Heart right ventricle (tissue), 16 donors: ENCODE data around the gene TRIM14. TPM values are rescaled to one million over a fixed set of nuclear protein-coding genes. Genes with fewer than 3 reads are reported as not detected.

Experiments used
- ATAC-seq, 8 donors: fragments of 200-7000 bp; cut with Tn5 transposase; one replicate each; pipeline ENCODE4 v1.9.1; 2020; ENCODE audit warnings: mild to moderate bottlenecking in 8 of 8, moderate library complexity in 8 of 8, moderate number of reproducible peaks in 1 of 8
- DNase-seq, 2 donors: peaks; one replicate each; pipeline ENCODE4 v3.0.0-alpha.2; 2020
- H3K27ac ChIP-seq, 10 donors: fragments of 200-600 bp; sonication (generic) in 2 of 10; one replicate each; pipeline versions ENCODE4 v1.5.0 to v1.8.0; 2020 to 2022; ENCODE audit warnings: mild to moderate bottlenecking in 3 of 10
- H3K27me3 ChIP-seq, 7 donors: fragments of 200-600 bp; one replicate each; pipeline ENCODE4 v1.8.0; 2021 to 2022; ENCODE audit warnings: mild to moderate bottlenecking in 2 of 7
- H3K36me3 ChIP-seq, 9 donors: fragments of 200-600 bp; sonication (generic) in 1 of 9; one replicate each; pipeline versions ENCODE4 v1.5.0 to v1.8.0; 2020 to 2022; ENCODE audit warnings: mild to moderate bottlenecking in 2 of 9
- H3K4me1 ChIP-seq, 9 donors: fragments of 200-600 bp; sonication (generic) in 1 of 9; one replicate each; pipeline versions ENCODE4 v1.5.0 to v1.8.0; 2020 to 2022; ENCODE audit warnings: mild to moderate bottlenecking in 4 of 9
- H3K4me3 ChIP-seq, 10 donors: fragments of 200-600 bp; sonication (generic) in 2 of 10; one replicate each; pipeline versions ENCODE4 v1.5.0 to v1.8.0; 2020 to 2022; ENCODE audit warnings: mild to moderate bottlenecking in 7 of 10, moderate library complexity in 2 of 10
- H3K9me3 ChIP-seq, 11 donors: fragments of 200-600 bp in 10 of 11; sonication (generic) in 2 of 11; one replicate each; pipeline versions ENCODE4 v1.5.0 to v1.8.0; 2013 to 2022; ENCODE audit warnings: mild to moderate bottlenecking in 2 of 11, control low read depth in 1 of 11, moderate library complexity in 1 of 11
- CTCF ChIP-seq, 9 donors: fragments of 200-600 bp; sonication (generic) in 2 of 9; IDR thresholded peaks; one replicate each; pipeline versions ENCODE4 v1.5.0 to v1.8.0; 2021 to 2022; ENCODE audit warnings: antibody characterized with exemption in 9 of 9, mild to moderate bottlenecking in 5 of 9, moderate library complexity in 1 of 9
- WGBS, 2 donors: extraction: QIAGEN DNeasy Blood & Tissue Kit; methylation state at CpG; one replicate each; pipeline ENCODE4 v1.1.7; 2013; ENCODE audit warnings: inconsistent platforms in 1 of 2; 5-methylcytosine and 5-hydroxymethylcytosine counted together
- intact Hi-C, 10 donors: fragments of 100-400 bp; cut with DNase I; formaldehyde crosslinking; loops; one replicate each; pipeline versions ENCODE4 v1.11.1 to v1.14.2; 2022
- polyA plus RNA-seq, 2 donors: library from polyadenylated mRNA; stranded (reverse); fragments of 200-250 nt; gene quantifications; one replicate each; pipeline ENCODE4 v1.2.3, GENCODE V29; 2013
- total RNA-seq, 10 donors: library from RNA; stranded (reverse); fragmentation: NEBNext Ultra II Directional in 3 of 10; extraction: Animal tissue kit (Norgen Biotek cat#: 25700) in 3 of 10; gene quantifications; one replicate each; pipeline versions ENCODE4 v1.2.1 to v1.2.4, GENCODE V29; 2021 to 2023
- donor health status: Arrhythmogenic right ventricular cardiomyopathy.
- donor health status: ischemic (EF 13 %, LVEDD 7.1; RV severe dilation, severe dysfunction).
- donor health status: healthy with polysubstance abuse.
- donor health status: DM: no; HTN: yes; CAD: no.
- donor health status: DM: no; HTN: no; CAD: no.
- donor health status: ischemic (EF 25% LVEDD 6.9; RV normal size, moderate dysfunction).
- donor health status: ischemic (EF 25% LVEDD 5.7; RV mildly dilated, moderate dysfunction).
- donor health status: healthy.
- donor health status: DM: yes; HTN: yes; CAD: no.
- donor health status: Ischemic cardiomyopathy.
- donor health status: ischemic (EF 35%, LVEDD 5.7; RV mildly dilated, moderate dysfunction).
- donor health status: nonischemic (EF 11% LVEDD 7.7; RV severe dilation, severe dysfunction).
- donor health status: DM: yes; HTN: yes; CAD: no.
- donor health status: PGD.
- donor health status: ischemic (EF 29% LVEDD 5.4; RV normal size, mild dysfunction).
- donor health status: nonischemic (EF 23%, LVEDD 6.1; RV moderate dilation, normal function).

TRIM14 gene
- total and polyA plus RNA-seq, 12 donors, result 0.47 to 11.2 (median 1.6) TPM

- peaks cover 0 to 24% (median 9%) of the 10 kb centered on the region in 9 donors for H3K4me1 ChIP-seq
- peak; percentile 38 to 59 for DNase-seq
- intact Hi-C loops, result loop anchor here in 9 of 10 donors (2.0 to 10.0 kb wide), 6 partner anchors 120 to 190 kb away; partner anchors contain the start of genes CORO2A (in 1 of the 9) and TBC1D2 (in 1 of the 9)
- ATAC-seq, result peak in 6 of 8 donors; percentile 24 to 71 (median 62)
- no peak overlapping the region for H3K4me3 ChIP-seq
- TF ChIP-seq CTCF (IDR thresholded peaks at IDR 0.05), result peak; percentile 79 to 97 (median 94)
- peak overlapping the region in 1 of 10 donors; percentile 76 for H3K27ac ChIP-seq
- H3K36me3 ChIP-seq, result peaks cover 0 to 44% (median 6%) of the 10 kb centered on the region in 9 donors
- 36 to 39% methylated on average over 13 of the region's 13 CpGs for WGBS, 2 donors
- H3K27me3 ChIP-seq, result no peaks in the 10 kb centered on the region
- no peaks in the 10 kb centered on the region for H3K9me3 ChIP-seq
Measured at GRCh38 chr9:98074115-98074990, 44.7 kb downstream of the TRIM14 start.

DNA sequence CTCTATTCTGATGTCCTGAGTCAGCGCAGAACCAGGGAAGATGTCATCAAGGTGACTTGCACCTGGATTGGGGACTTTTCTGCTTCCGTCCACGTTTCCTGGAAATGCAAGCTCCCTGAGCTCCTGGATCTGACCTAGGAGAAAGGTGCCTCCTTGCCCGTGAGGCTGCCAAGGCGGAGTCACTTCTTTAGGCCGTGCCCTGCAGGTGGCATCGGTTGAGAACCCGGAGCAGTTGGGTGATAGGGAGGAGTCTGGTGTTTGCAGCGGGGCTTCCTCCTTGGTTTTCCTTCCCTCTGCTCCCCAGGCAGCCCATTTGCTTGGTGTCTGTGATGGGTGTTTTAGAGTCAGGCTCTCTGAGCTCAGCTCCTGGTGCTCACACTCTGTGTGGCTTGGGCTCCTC, 47.3 kb downstream of the TRIM14 start:
- H3K4me1 ChIP-seq, result peaks cover 0 to 24% (median 9%) of the 10 kb centered on the region in 9 donors
- no peaks in the 10 kb centered on the region for H3K27me3 ChIP-seq
- WGBS, 2 donors, result 90% methylated on average over 9 of the region's 9 CpGs
- peaks cover 0 to 36% (median 0%) of the 10 kb centered on the region in 9 donors for H3K36me3 ChIP-seq
- no peak for ATAC-seq
- intact Hi-C loops, result loop anchor here in 8 of 10 donors (5.0 to 10.0 kb wide), 5 partner anchors 123 to 193 kb away; partner anchors contain the start of genes CORO2A (in 1 of the 8) and TBC1D2 (in 1 of the 8)
- TF ChIP-seq CTCF (IDR thresholded peaks at IDR 0.05), result no peak
- DNase-seq, result no peak
- no peaks in the 10 kb centered on the region for H3K9me3 ChIP-seq
- no peak overlapping the region for H3K27ac ChIP-seq
- no peak overlapping the region for H3K4me3 ChIP-seq

GRCh38 chr9:98070704-98071103, 48.3 kb downstream of the TRIM14 start:
- H3K4me3 ChIP-seq, result no peak overlapping the region
- DNase-seq, result no peak
- no peaks in the 10 kb centered on the region for H3K9me3 ChIP-seq
- TF ChIP-seq CTCF (IDR thresholded peaks at IDR 0.05), result no peak
- H3K27ac ChIP-seq, result no peak overlapping the region
- H3K4me1 ChIP-seq, result peaks cover 0 to 19% (median 9%) of the 10 kb centered on the region in 9 donors
- WGBS, 2 donors, result 96% methylated on average over 7 of the region's 7 CpGs
- H3K36me3 ChIP-seq, result peaks cover 0 to 43% (median 0%) of the 10 kb centered on the region in 9 donors
- no peaks in the 10 kb centered on the region for H3K27me3 ChIP-seq
- ATAC-seq, result no peak
- intact Hi-C loops, result loop anchor here in 8 of 10 donors (5.0 to 10.0 kb wide), 5 partner anchors 124 to 194 kb away; partner anchors contain the start of genes CORO2A (in 1 of the 8) and TBC1D2 (in 1 of the 8)

- peaks cover 0 to 55% (median 4%) of the 10 kb centered on the region in 9 donors for H3K36me3 ChIP-seq
- H3K27ac ChIP-seq, result no peak overlapping the region
- WGBS, 2 donors, result 95 to 97% methylated on average over 6 of the region's 6 CpGs
- H3K9me3 ChIP-seq, result no peaks in the 10 kb centered on the region
- ATAC-seq (no peak), DNase-seq (no peak)
- peaks cover 0 to 7% (median 3%) of the 10 kb centered on the region in 9 donors for H3K4me1 ChIP-seq
- TF ChIP-seq CTCF (IDR thresholded peaks at IDR 0.05), result no peak
- H3K27me3 ChIP-seq, result no peaks in the 10 kb centered on the region
- no peak overlapping the region for H3K4me3 ChIP-seq
- intact Hi-C loops, result no loop called here
Measured at GRCh38 chr9:98069551-98069950, 49.5 kb downstream of the TRIM14 start.
